GM21423 (cell line): ENCODE measurements around the gene JOSD1.

Experiments
- ATAC-seq: cut with Tn5 transposase; IDR thresholded peaks from one replicate; pipeline ENCODE4 v1.9.1; 2021; ENCODE audit warnings: mild to moderate bottlenecking, moderate library complexity; ENCODE audit not compliant: unreplicated experiment

Gene JOSD1

DNA sequence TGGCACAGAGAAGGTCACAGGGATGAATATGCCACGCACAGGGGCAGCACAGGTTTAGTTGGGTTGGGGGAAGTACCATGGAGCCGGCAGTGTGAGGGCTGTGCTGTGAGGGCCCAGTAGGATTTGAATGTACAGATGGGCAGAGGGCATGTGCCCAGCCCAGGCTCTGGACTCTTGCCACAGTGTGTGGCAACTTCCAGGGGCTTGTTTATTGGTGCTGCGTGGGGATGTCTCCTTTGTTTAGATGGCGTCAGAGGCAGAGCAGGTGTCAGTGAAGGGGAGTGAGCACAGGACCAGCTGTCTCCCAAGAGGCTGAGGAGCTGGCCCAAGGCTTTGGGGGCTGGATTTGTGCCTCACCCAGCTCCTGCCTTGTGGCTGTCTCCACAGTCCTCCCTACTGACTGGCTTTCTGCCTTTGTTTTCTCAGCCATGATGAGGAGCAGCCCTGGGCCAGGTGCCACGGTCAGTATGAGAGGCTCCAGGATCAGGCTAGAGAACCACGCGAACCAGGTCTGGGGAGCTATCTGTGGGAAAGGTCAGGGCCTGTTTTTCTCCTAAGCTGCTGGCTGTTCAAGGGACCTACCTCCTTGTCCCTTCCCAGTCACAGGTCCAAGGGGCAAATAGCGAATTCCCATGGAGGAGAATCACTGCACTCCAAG, 33.1 kb upstream of the JOSD1 start:
- no peak for ATAC-seq

DNA sequence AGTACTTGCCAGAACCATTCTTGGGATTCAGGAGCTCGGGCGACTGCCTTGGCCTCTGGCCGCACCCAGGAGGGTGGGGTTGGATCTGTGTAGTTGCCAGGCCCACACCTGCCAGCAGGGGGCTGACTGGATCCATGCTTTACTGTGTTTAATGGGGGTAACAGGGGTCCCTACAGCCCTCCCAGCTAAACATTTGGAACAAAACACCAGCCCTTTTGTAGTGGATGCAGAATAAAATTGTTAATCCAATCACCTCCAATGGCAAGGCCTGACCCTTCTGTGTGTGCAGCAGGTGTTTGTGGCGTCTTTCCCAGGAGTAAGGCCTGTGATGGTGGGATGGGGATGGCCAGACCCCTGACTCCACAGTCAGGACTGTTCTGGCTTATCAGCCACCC, 32.6 kb upstream of the JOSD1 start:
- ATAC-seq, result no peak

- ATAC-seq, result no peak
Measured at GRCh38 chr22:38732251-38732815, 31.6 kb upstream of the JOSD1 start.

GRCh38 chr22:38731703-38732161, 31.0 kb upstream of the JOSD1 start:
- no peak for ATAC-seq

GRCh38 chr22:38730411-38730871, 29.7 kb upstream of the JOSD1 start:
- no peak for ATAC-seq

- no peak for ATAC-seq
Measured at GRCh38 chr22:38729946-38730345, 29.2 kb upstream of the JOSD1 start.

DNA sequence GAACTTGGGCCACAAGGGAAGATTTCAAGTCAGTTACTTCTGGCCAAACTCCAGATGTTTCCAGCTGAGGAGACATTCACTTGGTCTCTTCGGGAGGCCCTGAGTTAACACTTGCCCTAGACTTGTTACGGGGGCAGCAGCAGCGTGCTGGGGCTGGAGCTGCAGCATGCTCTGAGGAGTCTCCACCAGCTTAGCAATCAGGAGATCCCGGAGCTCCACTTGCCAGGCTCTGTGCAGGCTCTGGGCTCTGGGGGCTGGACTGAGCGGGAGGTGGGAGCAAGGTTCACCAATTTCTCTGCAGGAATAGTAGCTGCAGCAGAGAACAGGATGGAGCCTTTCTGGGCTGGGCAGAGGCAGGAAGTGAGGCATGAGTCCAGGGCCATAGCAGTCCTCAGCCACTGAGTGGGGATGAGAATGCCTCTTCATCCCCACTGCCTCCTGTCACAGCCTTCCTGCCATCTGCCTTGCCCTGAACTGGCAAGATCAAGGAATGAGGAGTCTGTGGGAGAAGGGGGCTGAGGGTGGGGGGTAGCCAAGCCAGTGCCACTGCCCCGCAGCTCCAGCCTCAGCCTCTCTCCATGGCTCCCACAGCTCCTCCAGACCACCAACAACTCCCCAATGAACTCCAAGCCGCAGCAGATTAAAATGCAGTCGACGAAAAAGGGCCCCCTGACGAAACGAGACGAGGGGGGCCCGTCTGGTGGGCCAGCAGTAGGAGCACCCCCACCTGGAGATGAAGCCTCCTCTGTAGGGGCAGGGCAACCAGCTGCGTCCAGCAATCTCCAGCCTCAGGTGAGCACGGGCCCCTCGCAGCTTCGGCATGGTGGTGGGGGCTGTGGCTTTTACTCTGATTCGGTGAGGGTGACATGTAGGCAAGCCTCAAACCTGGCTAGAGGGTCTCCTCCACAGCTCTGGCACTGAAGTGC, 28.4 kb upstream of the JOSD1 start:
- ATAC-seq, result no peak

DNA sequence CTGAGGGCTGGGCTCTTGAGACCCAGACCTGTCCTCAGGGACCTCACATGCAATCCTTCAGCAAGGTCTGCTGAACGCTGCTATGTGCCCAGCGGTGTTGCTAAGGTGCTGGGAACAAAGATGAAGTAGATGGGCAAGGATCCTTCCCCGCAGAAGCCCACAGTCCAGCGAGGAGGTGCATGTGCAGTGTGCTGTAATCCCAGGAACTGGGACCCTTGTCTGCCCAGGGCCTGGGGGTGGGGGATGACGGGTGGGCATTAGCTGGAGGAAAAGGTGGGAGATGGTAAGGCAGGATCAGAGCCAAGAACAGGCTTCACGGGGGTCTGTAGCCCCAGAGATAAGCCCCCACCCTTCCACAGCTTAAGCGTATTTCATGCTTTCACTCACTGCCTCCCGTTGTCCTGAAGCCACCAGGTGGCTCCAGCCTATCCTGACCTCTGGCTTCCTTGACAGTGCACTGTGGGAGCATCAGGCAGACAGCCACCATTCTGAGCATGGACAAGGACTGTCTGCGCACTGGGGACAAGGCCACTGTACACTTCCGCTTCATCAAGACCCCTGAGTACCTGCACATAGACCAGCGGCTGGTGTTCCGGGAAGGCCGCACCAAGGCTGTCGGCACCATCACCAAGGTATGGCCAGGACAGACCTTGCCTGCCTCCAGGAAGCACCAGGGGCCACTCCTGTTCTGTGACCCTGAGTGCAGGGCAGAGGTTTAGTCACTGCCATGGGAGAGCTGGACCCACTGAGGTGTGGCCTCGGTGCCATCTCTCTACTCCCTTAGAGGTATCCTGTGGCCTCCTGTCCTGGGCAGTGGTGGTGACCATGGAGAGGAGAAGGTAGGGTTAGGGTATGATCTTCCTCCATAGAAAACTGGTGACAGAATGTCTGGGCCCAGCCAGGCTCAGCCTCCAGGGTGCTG, 27.0 kb upstream of the JOSD1 start:
- no peak for ATAC-seq

DNA sequence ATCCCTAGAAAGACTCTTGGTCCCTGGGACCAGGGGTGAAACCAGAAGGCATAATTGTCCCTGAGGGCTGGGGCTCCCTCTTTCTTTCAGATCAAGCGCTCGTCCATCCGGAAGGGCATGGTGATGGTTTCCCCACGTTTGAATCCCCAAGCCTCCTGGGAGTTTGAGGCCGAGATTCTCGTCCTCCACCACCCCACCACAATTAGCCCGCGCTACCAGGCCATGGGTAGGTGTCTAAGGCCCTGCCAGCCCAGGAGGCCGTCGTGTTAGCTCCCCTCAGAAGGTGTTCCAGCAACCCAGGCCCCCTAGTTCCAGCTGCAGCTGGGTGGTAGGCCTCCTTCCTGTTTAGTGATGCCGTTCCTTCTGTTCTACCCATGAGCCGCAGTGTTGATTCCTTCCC, 26.4 kb upstream of the JOSD1 start:
- ATAC-seq, result no peak

GRCh38 chr22:38725900-38726655, 25.3 kb upstream of the JOSD1 start:
- ATAC-seq, result no peak

DNA sequence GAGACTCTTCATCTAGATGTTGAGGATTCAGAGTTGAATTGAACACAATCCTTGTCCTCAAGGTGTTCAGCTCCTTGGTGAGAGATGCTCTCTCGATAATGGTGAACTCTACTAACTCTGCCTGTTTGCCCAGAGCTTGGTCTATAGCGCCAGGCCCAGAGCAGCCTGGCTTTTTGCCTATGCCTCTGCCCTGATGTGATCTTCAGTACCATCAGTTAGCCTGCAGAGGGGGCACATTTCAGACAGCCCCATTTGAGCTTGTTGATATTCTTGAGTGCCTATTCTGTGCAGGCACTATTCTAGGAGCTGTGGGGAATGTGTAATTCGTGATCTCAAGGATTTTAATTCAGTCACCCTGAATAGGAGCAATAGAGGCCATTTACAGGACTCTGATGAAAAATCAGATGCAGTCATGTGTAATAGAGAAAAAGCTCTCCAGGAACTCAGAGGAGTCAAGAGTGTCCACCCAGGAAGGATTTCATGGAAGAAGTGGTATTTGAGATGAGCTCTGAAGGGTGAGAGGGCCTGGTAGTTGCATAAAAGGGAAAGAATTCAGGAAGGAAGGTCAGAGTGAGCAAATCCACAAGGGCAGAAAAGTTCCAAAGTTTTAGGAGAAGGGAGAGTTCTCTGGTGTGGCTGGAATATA, 24.3 kb upstream of the JOSD1 start:
- ATAC-seq, result no peak

DNA sequence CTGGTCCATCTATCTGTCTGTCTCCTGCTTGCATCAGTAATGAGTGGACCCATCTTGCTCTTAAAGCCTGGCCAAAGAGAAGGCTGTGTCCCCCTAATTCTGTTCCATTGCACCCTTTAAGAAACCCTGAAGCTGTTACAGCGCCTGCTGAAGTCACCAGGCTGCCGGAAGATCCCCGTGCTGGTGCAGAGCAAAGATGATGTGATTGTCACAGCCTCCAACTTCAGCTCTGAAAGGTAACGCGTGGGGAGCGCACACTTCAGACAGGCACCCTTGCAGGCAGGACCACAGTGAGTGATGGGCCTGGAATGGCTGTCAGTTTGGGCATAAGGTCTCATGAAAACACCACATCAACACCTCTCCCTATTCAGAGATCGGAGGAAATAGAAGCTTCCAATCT, 23.4 kb upstream of the JOSD1 start:
- ATAC-seq, result no peak

GRCh38 chr22:38721551-38721950, 20.8 kb upstream of the JOSD1 start:
- no peak for ATAC-seq

GRCh38 chr22:38720350-38720749, 19.6 kb upstream of the JOSD1 start:
- no peak for ATAC-seq

GRCh38 chr22:38719196-38719595, 18.5 kb upstream of the JOSD1 start:
- no peak for ATAC-seq

GRCh38 chr22:38718414-38718813, 17.7 kb upstream of the JOSD1 start:
- no peak for ATAC-seq

GRCh38 chr22:38717244-38717643, 16.5 kb upstream of the JOSD1 start:
- no peak for ATAC-seq

DNA sequence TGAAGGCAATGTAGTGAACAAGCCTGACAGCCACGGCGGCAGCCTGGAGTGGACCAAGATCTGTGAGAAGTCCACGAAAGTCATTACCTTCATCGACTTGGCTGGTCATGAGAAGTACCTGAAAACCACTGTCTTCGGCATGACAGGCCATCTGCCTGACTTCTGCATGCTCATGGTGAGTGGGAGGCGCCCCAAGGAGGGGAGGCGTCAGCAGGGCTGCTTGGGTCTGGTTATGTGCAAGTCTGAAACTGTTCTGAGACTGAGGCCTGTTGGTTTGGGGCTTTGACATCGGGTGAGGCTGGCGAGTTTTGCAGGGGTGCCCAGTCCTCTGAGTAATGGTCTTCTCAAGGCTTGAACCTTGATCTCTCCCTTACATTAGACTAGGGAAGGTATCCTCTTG, 16.1 kb upstream of the JOSD1 start:
- no peak for ATAC-seq

DNA sequence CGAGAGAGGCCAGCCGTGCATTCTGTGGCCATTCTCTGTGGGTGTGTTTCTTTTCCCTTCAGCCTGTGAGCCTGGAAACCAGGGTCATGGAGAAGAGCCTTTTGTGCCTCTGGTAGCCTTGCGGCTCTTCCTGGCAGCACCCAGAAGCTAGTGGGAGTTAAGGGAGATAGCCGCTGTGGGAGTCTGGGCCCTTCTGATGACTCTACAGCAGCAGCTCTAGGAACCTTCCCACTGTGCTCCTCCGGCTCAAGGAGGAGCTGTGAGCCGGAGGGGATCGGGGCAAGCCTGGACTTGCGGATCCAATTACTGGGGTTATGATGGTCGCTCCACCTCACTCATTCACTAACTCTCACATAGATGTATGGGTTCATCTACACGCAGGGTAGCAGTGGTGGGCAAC, 15.5 kb upstream of the JOSD1 start:
- ATAC-seq, result no peak

DNA sequence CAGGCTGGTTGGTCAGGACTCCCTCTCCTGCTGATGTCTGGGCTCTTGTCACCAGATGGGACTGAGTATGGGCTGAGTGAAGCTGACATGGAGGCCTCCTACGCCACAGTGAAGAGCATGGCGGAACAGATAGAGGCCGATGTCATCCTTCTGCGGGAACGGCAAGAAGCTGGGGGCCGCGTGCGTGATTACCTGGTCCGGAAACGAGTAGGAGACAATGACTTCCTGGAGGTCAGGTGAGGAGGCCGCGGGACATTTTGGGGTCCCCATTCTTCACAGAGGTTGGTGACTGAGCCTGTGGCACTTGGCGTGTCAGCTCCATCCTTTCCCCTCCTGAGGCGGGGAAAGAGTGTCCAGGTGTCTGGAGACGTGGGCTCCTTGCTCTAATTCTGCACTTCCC, 15.1 kb upstream of the JOSD1 start:
- ATAC-seq, result no peak
